ENCODE results near the gene CST9. TPM values are rescaled to one million over a fixed set of nuclear protein-coding genes. Genes with fewer than 3 reads are reported as not detected.

Gene CST9
- total and polyA plus RNA-seq, 2 donors (not counting 3 experiments of a cell fraction or from before 2014, with no cell fraction given) = not detected

GRCh38 chr20:23570178-23570760 is 35.4 kb downstream of the CST9 start:
- TF ChIP-seq, protein P1, sequence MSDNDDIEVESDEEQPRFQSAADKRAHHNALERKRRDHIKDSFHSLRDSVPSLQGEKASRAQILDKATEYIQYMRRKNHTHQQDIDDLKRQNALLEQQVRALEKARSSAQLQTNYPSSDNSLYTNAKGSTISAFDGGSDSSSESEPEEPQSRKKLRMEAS (IDR thresholded peaks at IDR 0.05; ENCODE audit: insufficient read depth, insufficient read length) = no peak
- TF ChIP-seq JUN (IDR thresholded peaks at IDR 0.05; ENCODE audit: borderline replicate concordance, insufficient read depth, insufficient read length, low read depth) = no peak
- TF ChIP-seq GATA2 (IDR thresholded peaks at IDR 0.05; ENCODE audit: insufficient read depth, insufficient read length, low read depth, low read length) = no peak
- TF ChIP-seq MYC (IDR thresholded peaks at IDR 0.05; ENCODE audit: low read depth, low read length) = no peak
- TF ChIP-seq FOS (IDR thresholded peaks at IDR 0.05; ENCODE audit: borderline replicate concordance, insufficient read depth, low read length) = no peak
- TF ChIP-seq POLR2AphosphoS5 (IDR thresholded peaks at IDR 0.05; ENCODE audit: insufficient read depth, low read depth, low read length) = no peak
- TF ChIP-seq EZH2 (IDR thresholded peaks at IDR 0.05; ENCODE audit: borderline replicate concordance, low read depth, low read length, severe bottlenecking) = no peak
- TF ChIP-seq CTCF (IDR thresholded peaks at IDR 0.05; ENCODE audit: extremely low read depth in 1 of 2, insufficient read depth in 1 of 2, low read depth in 1 of 2, low read length in 2 of 2) = no peak
- no peak for TF ChIP-seq POLR2A (IDR thresholded peaks at IDR 0.05; ENCODE audit: low read depth, low read length)
- H3K4me2 ChIP-seq (ENCODE audit: insufficient read depth, low read length) = no peak overlapping the region
- ChIA-PET CTCF (no interaction called here), POLR2A (no interaction called here)
- H3K36me3 ChIP-seq (ENCODE audit: control insufficient read depth in 2 of 2, extremely low read depth in 1 of 2, insufficient read depth in 2 of 2, low read length in 2 of 2) = no peaks in the 10 kb centered on the region
- no peaks in the 10 kb centered on the region for H3K27me3 ChIP-seq (ENCODE audit: control insufficient read depth in 2 of 2, insufficient read depth in 2 of 2, low read length in 2 of 2)
- intact Hi-C loops (cut with micrococcal nuclease) = no loop called here
- H2AFZ ChIP-seq (ENCODE audit: low read depth, low read length) = no peak overlapping the region
- H3K9me1 ChIP-seq (replicated peaks; ENCODE audit: control insufficient read depth, extremely low read depth, insufficient read depth, low read length) = no peaks in the 10 kb centered on the region
- no peaks in the 10 kb centered on the region for H3K4me1 ChIP-seq (ENCODE audit: control insufficient read depth, extremely low read depth, insufficient read depth, low read length)
- H3K79me2 ChIP-seq (ENCODE audit: control insufficient read depth, insufficient read depth, low read length) = no peaks in the 10 kb centered on the region
- no peak overlapping the region for H3K4me3 ChIP-seq (replicated peaks in 1 of 3; ENCODE audit: insufficient read depth in 1 of 3, low read depth in 1 of 3, low read length in 3 of 3)
- dilution Hi-C loops (cut with MboI; ENCODE audit: extremely low pct_ligation_motif_present, low sequenced_read_pairs) = no loop called here
- H3K9ac ChIP-seq (replicated peaks; ENCODE audit: extremely low read depth, insufficient read depth, low read length) = no peak overlapping the region
- no TSS peak for BruUV-seq (replicated peaks)
- DNase-seq (ENCODE audit: low read depth, low spot score) (no peak), FAIRE-seq (no peak)
- no peaks in the 10 kb centered on the region for H4K20me1 ChIP-seq (replicated peaks; ENCODE audit: control insufficient read depth, extremely low read depth, insufficient read depth, low read length)
- H3K27ac ChIP-seq (ENCODE audit: insufficient read depth, low read depth, low read length) = no peak overlapping the region
- H3K9me3 ChIP-seq (replicated peaks; ENCODE audit: control insufficient read depth, insufficient read depth, low read length) = no peaks in the 10 kb centered on the region

Data from endothelial cell of umbilical vein (primary cell).